NCI-H146 treated with DMSO at 0.1 percent for 48 hours (cell line): ENCODE data around the gene PRPS1L1.

ENCODE experiments used
- DNase-seq: peaks from one replicate; lab custom pipeline; 2025; ENCODE audit not compliant: unreplicated experiment; lab: John Stamatoyannopoulos, UW

PRPS1L1 gene

DNA sequence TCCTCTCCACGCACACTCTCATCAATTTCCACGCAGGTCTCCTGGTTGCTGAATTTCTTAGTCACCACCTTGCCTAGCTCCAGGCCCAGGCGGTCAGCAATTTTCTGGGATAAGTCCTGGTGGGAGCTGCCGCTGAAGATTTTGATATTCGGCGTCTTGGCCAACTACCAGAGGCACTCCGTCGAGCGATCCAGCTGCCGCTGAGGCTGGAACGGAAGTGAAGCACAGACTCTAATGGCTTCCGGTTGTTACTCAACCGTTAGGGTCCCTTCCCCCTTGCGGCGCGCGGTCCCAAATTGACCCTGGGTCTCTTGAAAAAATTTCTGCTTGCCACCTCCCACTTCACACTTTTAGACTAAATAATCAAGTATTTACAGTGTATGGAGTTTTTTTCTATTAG lies at the start of gene PRPS1L1:
Gene PRPS1L1, minus strand, starts transcription at position 219 of the 400 bp plus-strand sequence.
- DNase-seq, result no peak

DNA sequence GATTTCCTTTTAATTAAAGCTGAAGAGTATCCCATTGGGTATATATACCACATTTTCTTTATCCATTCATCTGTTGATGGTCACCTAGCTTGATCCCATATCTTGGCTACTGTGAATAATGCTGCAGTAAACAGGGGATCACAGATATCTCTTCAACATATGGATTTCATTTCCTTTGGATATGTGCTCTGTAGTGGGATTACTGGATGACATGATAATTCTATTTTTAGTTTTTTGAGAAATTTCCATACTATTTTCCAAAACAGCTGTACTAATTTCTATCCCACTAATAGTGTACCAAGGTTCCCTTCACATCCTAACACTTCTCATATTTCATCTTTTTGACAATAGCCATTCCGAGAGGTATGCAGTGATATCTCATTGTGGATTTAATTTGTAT lies 48.8 kb upstream of the PRPS1L1 start:
- DNase-seq, result no peak

DNA sequence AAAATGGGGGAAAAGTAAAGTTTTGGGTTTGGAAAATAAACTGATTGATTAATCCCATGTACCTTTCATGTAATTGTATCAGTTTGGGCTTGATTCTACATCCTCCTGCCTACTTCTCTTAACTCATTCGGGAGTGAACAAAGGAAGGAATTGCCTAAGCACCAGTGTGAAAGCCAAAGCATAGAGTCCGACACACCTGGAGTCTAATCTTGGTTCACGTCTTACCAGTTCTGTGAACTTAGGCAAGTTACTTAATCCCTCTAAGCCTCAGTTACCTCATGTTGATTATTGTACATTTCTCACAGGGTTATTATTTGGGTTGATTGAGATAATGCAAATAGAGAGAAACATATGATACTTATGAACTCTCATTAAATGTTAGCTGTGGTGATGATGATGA lies 41.1 kb upstream of the PRPS1L1 start:
- DNase-seq, result no peak

DNA sequence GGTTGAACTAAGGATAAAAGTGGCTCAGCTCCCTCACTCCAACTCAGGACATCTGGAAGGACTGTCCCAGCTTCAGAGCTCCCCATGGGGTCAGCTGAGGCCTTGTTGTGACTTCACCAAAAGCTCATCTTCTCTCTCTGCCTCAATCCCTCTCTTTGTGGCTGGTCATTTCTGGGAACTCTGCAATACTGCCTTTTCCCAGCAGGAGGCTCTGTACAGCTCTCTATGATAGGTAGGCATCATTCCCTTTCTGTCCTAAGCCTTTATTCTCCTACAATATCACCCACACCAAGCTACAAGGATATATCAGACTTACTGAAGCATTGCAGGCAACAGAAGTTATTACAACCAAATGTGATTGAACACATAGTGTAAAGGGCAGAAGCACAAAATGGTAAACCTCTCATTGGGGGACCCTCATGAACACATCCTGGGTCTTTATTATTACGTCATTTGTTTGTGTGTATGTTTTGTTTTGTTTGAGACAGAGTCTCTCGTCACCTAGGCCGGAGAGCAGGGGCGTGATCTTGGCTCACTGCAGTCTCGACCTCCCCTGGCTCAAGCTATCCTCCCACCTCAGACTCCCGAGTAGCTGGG lies 36.7 kb upstream of the PRPS1L1 start:
- DNase-seq, result peak; percentile 59

DNA sequence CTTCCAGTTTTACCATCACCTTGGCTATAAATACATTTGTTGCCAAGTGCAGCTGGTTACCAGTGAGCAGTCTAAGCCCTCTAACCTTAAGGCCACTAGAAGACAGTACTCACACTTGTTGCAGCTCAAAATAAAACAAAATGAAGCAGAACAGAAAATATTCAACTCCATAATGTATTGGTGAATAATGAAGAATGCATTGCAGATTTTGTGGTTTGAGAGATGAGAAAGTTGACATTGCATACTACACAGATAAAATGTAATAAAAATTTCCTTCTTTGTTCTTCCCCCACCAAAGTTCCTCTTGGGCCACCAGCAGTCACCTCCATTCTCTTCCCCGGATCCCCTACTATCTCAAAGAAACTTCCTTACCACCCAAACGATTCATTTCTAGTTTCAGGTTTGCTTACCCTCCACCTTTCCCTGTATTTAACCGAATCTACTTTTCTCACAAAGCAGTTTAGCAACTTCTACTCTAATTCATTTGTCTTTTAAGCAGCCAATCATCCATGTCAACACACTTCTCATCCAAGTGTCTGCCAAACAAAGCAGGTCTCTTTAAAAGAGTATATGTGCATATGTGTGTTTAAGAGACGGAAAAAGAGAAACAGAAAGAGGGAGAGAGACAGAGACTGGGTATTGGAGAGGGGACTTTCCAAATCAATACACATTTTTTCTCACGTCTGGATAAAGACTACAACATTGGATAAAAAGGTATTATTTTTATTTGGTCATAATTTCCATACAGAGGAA lies 35.7 kb upstream of the PRPS1L1 start:
- DNase-seq, result no peak

DNA sequence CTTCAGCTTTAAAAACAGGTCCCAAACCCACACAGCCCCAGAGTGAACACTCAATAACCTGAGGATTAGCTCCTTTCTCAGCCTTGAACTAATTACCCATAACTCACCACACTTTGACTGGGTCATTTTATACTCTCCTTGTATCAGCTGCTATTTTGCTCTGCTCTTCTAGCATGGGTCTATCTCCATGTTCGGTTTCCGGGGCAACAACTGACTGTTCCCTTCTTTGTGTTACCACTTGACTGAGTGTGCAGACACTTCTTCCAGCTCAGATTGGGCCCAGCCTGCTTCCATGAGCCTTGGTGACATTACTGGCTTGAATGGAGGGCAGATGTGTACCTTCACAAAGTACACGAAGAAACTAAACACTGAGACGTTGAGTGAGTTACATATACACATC lies 31.5 kb upstream of the PRPS1L1 start:
- no peak for DNase-seq

DNA sequence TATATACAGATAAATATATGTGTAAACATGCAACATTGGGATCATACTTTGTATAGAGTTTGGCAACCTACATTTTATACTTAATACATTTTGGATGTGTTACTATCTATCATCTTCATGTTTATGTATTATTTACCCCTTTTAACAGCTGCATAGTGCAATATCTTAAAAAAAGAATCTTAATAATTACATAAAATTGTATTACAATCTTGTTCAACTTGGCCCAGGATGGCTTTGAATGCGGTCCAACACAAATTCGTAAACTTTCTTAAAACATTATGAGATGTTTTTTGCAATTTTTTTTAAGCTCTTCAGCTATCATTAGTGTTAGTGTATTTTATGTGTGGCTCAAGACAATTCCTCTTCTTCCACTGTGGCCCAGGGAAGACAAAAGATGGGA lies 26.3 kb upstream of the PRPS1L1 start:
- no peak for DNase-seq

DNA sequence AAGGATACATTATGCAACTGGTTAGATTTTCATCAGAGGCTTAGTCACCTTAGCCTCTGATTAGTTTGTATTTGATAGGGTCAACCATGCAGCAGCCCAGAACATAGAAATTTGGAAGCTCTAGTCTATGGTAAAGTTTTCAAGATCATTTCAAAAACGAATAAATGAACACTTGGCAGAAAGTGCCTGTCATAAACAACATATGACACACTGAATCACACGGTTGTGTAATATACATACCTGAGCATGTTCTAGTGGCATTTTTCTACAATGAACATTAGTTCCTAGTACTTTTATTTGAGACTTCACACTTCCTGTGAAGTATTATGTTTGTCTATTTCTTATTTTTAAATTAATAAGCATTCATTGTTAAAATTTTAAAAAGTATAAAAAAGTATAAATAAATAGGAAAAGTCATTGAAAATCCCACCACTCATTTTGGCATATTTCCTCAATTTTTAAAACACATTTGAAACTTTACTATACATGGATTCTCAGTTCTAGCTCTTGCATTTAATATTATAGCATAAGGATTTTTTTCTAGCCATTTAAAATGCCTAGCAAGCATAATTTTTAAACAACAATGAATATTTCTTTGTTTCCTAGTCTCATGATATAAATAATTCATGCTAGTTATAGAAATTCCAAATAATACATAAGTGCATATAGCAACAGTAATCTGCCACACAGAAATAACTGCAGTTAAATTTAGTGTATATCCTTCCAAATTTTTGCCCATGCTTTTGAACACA lies 25.7 kb upstream of the PRPS1L1 start:
- no peak for DNase-seq

DNA sequence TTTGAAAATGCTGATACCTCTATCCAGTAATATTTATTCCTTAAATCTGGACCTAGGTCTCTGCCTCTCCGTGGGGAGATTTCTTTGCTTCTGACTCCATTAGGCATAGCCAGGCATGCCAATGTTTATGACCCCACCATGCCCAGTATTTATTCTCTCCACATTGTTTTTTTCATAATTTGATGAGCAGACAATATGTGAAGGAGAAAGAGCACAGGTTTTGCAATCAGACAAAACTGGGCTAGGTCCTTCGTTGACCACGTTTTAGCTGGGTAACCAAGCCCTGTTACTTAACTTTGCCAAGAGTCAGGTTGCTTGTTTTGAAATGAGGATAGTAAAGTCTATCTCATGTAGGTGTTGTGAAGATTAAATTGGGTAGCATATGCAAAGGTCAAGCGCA lies 21.6 kb upstream of the PRPS1L1 start:
- no peak for DNase-seq

DNA sequence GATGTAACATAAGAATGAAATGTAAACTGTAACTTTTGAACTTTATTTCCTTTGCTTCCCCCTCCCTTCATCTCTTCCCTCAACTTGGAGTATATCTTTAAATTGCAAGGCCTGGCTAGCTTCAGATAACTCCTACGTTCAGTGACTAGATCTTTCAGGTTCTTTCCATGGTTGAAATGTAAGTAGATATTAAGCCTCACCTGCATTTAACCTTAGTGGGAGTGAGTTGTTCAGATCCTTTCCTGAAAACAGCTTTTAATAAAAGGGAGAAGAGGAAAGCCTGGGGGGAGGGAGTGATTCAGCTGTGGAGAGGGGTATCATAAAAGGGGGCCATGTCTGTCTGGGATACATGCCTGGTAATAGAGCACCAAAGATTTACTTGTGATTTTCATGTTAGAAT lies 19.0 kb upstream of the PRPS1L1 start:
- DNase-seq, result no peak

DNA sequence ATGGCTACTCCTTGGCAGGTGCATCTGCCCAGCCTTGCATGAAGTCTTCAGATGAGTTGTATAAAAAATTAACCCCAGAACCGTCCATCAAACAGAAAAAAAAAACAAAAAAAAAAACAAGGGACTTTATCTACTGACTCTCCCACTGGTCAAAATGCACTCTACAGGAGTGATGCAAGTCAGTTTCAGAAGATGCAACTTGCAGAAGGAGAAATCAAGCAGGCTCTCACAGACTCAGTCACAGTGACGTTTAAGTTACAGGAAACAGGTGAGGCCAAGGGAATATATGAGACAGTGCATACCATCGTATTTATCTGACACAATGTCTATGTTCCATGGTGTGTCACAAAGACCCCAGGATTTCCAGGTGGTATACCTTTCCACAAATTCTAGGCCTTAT lies 17.5 kb upstream of the PRPS1L1 start:
- no peak for DNase-seq

DNA sequence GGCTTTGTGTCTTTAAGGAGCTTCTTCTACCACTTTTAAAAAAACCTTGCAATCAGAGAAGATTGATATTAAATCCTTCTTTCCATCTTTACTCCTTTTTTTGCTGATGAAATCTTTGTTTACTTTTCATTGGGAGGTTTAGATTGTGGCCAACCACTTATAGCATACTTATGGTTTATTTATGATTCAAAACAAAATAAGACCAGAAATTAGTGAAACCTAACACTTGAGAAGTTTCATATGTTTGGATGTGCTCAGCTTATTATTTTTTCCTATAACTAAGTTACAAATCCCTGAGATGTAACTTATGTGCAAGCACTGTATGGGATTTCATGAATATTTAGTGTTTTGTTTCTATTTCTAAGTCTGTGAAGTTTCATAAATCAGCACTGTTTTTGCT lies 13.5 kb upstream of the PRPS1L1 start:
- DNase-seq, result no peak

DNA sequence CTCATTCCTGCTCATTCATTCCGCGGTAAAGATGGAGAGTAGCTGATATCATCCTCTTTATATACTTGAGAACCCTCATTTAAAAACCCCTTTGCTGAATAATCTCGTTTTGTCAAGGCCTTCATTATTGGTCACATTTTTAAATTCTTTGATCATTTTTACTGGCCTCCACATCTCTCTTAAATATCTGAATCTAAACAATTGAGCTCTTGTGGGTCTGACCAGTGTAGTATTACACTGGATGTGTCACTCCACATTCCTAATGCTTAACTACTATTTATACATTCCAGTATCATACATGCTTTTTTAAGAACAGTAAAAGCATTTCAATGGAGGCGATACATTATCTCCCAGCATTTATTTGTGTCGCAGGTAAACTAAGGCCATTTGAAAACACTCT lies 12.6 kb upstream of the PRPS1L1 start:
- DNase-seq, result no peak

DNA sequence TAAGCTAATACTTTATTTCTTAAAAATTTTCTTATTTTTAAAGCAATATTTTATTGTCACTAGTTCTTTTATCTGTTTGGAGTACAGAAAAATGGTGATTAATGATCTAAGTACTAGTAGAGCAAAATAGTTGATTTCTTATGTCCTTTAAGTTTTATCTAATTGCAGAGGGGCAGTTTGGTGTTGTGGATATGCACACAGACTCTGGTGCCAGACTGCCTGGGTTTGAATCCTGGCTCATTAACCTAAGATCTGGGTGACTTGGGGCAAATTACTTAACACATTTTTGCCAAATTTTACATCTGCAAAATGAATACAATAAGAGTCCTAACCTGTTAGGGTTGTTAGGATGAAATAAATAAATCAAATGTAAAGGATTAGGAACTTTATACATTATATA lies 10.7 kb upstream of the PRPS1L1 start:
- DNase-seq, result no peak

DNA sequence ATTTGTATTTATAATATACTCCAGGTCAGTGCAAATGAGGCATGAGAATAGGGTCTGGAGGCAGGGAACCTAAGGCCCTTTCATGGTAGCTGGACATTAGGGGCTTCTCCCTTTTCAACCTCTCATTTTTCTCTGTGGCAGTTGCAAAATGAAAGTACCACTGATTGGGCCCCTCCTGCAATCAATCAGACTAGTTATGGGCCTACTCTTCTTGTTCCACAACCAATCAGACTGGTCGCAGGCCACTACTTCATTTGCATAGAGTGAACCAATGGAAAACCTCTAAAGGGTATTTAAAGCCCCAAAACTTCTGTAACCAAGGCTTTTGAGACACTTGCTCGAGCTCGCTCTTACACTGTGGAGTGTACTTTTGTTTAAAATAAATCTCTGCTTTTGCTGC lies 10.0 kb upstream of the PRPS1L1 start:
- DNase-seq, result no peak

DNA sequence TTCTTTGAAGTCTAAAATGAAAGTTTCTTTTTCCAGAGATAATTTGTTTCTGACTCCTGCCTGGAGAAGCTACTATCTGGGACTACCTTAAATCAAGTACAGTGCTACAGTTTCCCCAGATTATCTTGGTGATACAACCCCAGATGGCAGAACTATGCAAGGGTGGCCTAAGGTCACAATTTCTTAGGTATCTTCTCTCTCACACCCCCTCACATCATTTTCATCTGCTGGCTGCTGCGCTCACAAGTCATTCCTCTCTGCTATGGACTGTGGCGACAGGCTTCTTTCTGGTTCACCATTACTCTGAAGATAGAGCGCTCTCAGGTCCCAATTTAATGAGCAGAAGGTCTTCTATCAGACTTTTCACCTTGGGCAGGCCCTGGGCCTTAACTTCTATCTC lies 9.1 kb upstream of the PRPS1L1 start:
- DNase-seq, result no peak

DNA sequence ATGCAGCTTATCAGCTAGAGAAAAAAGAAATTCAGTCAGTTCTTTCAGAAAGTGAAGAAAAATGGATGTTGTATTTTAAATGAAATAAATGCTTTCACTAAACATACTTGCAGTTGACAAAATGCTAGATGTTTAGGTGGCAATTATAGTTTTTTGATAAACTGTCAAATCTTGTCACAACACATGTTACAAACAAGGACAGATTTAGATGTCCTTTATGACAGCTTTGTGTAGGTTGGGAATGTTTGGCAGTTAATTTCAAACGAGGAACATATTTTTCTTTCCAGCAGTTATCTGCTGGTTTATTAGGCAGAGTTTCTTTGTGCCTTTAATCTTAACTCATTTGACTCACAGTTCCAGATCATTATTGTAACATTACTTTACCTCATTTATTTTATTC lies 3.1 kb upstream of the PRPS1L1 start:
- DNase-seq, result no peak

DNA sequence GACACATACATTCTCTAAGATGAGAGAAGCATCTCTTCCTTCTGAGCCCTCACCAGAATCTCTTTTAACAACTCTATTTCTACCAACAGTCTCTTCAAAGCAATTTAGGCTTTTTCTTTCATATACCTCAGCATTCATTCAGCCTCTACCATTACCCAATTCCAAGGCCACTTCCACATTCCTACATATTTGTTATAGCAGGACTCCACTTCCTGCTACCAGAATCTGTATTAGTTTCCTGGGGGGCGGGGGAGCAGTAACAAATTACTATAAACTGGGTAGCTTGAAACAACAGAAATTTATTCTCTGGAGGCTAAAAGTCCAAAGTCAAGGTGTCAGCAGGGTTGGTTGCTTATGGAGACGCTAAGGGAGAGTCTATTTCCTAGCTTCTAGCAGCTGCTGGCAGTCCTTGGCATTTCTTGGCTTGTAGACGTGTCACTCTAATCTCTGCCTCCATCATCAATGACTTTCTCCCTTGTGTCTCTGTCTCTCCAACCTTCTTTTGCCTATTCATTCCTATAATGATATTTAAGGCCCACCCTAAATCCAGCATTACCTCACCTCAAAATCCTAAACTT lies 7.4 kb downstream of the PRPS1L1 start:
- DNase-seq, result no peak

DNA sequence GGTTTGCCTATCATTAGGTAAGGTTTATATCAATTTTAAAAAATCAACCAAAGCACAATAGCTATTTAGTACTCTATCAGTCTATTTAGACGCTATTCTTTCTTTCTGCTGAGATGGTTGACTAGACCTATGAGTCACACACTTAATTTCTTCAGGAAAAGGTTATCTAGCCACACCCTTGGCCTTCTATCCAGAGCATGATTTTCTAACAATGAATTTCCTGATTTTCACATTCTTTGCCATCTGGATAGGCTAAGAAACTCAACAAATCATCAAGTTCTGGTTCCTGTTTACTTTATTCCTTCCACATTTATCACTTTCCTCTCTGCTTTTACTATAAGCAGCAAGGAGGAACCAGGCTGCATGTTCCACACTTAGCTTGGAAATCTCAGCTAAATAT lies 8.1 kb downstream of the PRPS1L1 start:
- no peak for DNase-seq

DNA sequence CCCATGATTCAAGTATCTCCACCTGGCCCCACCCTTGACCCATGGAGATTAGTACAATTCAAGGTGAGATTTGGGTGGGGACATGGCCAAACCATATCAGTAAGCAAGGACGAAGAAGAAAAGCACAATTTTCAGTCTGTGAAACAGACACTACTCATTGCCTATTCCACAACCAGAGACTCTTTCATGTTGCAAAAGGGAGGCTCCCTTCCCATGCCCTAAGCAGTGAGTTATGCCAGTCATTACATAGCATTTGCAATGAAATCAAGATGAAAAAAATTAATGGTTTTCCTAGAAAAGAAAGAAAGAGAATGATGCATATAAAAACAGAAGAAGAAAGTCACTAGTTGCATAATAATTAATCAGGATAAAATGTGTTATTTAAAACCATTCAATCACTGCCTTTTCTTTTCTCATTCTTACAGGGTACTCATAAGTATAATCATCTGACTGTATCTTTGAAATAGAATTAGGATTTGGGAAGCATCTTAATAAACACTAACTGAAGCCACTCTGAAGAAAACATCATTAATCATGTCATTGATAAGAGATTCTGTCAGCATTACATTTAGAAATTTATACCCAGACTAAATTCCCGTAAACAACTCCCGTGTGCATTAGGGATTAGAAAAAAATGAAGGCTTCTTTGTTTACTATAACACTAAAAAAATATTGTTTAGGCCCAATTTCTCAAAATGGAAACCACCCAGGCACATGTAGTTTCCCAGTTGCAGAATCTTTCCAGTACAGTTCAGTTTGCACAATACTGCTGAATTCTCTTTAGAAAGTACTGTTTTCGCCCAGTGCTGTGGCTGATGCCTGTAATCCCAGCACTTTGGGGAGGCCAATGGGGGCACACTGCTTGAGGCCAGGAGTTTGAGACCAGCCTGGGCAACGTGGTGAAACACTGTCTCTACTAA lies 9.1 kb downstream of the PRPS1L1 start:
- no peak for DNase-seq
